ENCODE measurements around the gene RBM39.

RBM39 gene

DNA sequence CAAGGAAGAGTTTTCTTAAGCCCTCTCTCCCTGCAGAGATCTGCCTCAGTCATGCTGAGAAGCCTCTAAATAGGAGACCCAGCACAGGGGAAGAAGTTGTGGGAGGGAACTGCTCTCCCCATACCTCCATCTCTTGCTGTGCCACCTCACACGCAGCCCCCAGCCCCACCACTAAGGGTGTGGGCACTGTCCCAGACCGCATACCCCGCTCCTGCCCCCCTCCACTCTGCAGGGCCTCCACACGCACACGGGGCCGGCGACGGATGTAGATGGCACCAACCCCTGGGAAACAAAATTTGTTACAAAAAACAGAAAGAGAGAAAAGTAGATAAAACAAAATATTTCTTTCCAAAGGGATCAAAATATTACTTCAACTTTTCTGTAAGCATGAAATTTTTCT is 67.1 kb downstream of the RBM39 start:
- DNase-seq (ENCODE audit: low read depth) = no peak

- DNase-seq (ENCODE audit: low read depth) = no peak
These were observed 68.2 kb downstream of the RBM39 start for GRCh38 chr20:35673884-35674283.

DNA sequence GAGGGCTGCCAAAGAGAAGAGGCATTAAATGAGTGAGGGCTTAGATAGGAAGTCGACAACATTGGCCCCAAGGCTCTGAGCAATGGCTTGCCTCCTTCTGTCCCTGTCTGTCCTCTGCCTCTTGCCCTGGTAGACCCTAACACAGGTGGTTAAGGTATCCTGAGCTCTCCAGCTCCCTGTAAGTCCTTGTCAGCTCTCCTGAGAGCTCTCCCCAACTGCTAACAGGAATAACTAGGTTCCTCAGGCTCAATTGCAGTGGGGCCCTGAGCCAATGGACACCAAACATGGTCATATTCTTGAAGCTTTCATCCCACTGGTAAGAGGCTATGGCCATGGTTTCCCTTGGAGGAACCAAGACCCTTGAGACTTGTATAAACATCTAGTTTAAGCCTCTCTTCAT is 72.4 kb downstream of the RBM39 start:
- no peak for DNase-seq (ENCODE audit: low read depth)

- no peak for DNase-seq (ENCODE audit: low read depth)
These were observed 72.8 kb downstream of the RBM39 start for GRCh38 chr20:35669221-35669620.

GRCh38 chr20:35665949-35666288 is 76.1 kb downstream of the RBM39 start:
- no peak for DNase-seq (ENCODE audit: low read depth)

GRCh38 chr20:35664466-35665206 is 77.4 kb downstream of the RBM39 start, which contains the start of the genes CPNE1 and RBM12:
Gene CPNE1, minus strand, starts transcription at chr20:35664900. Its CDS starts 31,977 bp downstream, at chr20:35632923.
Gene RBM12, minus strand, starts transcription at chr20:35664900. Its CDS starts 9,578 bp downstream, at chr20:35655322.
- DNase-seq (ENCODE audit: low read depth) = peak; percentile 87

DNA sequence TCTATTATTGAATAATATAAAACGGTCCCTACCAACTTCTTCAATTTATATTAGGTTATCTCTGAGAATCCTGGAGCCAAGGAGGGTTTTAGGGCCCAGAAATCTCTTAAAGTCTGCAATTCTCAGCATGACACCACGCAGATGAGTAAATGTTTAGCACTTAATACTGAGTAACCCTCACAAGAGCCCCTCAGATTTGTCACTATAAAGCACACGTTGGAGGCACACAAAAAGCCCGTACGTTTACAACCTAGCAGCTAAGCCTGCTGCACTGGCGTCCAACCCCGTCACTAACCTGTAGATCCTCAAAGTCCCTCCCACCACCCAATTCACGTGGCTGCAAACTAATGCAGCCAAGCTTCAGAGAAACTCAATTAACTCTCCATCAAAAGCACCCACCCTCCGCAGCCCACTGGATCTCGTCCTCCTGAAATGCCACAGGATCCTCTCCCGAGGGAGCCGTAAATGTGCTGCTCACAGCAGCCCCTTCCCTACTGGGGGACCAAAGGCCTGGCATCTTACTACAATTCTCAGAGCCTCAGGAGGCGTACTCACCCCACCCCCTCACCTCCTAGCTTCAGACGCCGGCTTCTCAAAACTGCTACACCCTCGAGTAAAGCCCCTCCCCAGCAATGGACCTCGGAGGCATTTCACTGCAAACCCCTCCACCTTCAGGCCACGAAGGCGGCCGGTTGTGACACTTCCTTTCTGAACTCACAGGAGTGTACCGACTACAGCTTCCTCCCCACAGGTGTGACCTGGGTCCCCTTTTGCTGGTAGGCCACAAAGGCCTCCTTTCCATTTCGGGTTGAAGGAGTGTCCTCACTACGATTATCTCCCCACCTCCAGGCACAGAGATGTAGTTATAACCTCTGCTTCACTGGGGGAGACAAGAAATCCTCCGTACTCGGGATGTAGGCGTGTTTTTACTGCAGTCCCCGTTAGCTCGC is 78.3 kb downstream of the RBM39 start:
- peak; percentile 27 for DNase-seq (ENCODE audit: low read depth)

DNA sequence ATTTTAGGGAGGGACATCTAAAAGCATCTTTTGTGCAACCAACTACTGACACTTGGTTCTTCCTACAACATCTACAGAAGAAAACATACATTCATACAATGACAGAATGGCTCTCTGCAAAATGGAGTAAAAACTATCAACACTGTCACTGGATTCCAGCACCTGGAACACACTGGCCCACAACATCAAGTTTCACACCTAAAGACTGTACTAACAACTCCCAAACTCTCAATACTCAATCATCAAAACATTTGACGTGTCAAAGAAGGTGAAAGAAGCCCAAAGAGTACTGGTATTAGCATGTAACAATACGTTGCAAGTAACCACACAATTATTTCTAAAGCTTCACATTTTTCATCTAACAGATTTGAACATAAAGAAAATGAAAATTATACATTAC is 79.5 kb downstream of the RBM39 start:
- no peak for DNase-seq (ENCODE audit: low read depth)

DNA sequence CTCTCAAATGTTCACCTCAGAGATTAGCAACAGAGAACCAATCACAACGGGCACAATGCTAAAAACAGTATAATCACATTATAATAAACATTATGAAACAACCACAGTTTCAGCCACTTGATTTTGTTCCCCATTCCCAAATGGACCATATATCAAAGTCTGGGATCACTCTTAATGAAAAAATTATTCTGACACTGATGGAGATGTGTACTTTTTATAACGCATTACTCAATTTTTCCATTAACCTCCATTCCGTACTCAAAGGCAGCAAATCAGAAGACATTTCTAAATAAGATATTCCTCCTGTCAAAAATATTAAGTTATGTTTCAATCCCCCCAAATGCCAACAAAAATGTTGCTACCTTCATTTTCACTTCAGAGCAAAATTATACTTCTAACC is 80.2 kb downstream of the RBM39 start:
- no peak for DNase-seq (ENCODE audit: low read depth)

- peak; percentile 14 for DNase-seq (ENCODE audit: low read depth)
These were observed 81.0 kb downstream of the RBM39 start for GRCh38 chr20:35661053-35661452.

DNA sequence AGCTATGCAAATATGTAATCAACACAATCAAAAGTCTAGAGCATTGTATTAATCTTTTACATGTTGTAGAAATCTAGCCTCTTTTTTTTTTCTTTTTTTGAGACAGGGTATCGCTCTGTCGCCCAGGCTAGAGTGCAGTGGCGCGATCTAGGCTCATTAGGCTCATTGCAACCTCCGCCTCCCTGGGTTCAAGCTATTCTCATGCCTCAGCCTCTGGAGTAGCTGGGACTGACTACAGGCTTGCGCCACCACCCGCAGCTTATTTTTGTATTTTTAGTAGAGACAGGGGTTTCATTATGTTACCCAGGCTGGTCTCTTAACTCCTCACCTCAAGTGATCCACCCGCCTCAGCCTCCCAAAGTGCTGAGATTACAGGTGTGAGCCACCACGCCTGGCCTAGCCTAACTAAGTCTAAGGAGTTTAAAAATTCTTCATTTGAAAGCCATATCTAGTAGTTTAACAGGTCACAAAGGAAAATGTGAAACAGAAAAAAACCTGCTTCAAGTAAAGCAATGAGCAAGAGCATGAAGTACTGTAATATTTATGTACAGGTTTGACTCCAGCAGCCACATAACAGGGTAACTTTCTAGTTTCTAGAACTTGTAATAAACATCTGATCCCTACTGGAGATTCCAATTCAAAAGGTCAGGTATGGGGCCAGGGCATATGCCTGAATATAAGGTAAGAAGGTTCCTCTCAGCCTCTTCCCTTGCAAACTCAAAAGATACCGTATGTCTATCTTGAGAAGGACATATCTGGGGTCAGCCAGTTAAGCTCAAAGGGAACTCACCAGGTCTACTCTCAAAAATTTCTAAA is 81.7 kb downstream of the RBM39 start:
- DNase-seq (ENCODE audit: low read depth) = no peak

DNA sequence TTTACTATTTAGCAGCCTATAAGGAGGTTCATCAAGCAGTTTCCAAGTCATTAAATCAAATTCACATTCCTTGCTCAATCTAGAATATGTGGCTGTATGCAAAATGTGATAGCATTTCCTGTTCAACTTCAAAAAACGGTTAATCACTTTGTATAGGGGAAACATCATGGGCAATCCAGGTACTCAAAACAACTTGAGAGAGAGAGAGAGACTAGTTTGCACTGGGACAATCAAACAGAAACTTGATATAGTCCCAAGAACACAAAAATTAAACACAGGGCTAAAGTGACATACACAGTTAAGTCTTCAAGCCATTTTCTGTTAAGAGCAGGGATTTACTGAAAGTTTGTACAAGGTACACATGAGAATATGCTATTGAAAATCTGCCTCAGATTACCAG is 84.8 kb downstream of the RBM39 start:
- no peak for DNase-seq (ENCODE audit: low read depth)

- DNase-seq (ENCODE audit: low read depth) = no peak
These were observed 87.6 kb downstream of the RBM39 start for GRCh38 chr20:35654415-35654814.

- DNase-seq (ENCODE audit: low read depth) = no peak
These were observed 88.2 kb downstream of the RBM39 start for GRCh38 chr20:35653893-35654292.

Data from amniotic epithelial cell (primary cell).